ENCODE results near the gene ADAM19.

Gene ADAM19

DNA sequence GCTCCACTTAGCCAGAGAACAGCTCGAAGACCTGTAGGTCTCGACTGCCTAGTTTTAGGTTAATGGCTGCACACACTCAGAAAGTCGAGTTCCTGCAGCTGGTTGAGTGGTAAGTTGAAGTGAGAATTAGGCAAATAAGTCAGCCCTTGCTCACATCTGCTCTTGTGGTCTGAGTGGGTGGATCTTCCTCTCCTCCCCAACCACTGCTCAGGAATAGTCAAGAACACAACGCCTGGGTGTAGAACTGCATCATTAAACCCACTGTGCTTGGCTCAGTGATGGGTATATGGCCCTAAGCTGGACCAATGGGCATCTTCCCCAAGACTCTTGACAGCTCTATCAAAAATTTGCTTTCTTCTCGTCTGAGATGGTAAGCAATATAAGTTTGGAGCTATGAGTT, 20.9 kb upstream of the ADAM19 start:
- no peak for DNase-seq

GRCh38 chr5:157594675-157595459, 19.3 kb upstream of the ADAM19 start:
- DNase-seq, result no peak

- DNase-seq, result no peak
Measured at GRCh38 chr5:157594257-157594656, 18.7 kb upstream of the ADAM19 start.

DNA sequence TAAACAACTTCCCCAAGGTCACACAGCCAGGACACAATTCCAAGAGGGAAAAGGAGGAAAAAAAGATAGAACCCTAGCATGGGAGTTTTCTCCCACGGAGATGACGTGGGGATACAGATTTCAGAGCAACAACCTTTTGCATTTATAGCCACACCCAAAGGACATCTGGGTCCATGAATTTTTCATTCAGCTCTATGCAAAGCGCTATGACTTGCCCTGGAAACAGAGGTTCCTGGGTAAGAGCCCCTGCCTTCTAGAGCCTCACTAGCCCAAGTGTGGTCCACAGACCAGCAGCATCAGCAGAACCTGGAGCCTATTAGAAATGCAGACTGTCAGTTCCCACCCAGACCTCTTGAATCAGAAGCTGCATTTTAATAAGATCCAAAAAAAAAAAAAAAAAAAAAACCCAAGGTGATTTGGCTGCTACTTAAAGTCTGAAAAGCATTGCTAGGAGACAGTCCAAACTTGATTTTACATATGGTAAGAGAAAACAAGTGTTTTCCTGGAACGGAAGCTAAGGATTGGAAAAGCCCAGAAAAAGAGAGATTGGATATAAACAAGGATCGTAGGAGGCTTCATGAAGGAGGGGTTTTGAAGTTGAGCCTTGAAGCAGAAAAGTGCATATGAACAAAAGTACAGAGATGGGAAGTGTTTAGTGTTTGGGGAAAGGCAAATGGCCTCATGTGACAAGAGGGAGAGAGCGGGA, 17.6 kb upstream of the ADAM19 start:
- no peak for DNase-seq

GRCh38 chr5:157592594-157592993, 17.0 kb upstream of the ADAM19 start:
- no peak for DNase-seq

- no peak for DNase-seq
Measured at GRCh38 chr5:157590478-157590877, 14.9 kb upstream of the ADAM19 start.

GRCh38 chr5:157584628-157585027, 9.1 kb upstream of the ADAM19 start:
- DNase-seq, result no peak

- no peak for DNase-seq
Measured at GRCh38 chr5:157582731-157583620, 7.4 kb upstream of the ADAM19 start.

- DNase-seq, result no peak
Measured at GRCh38 chr5:157581901-157582300, 6.3 kb upstream of the ADAM19 start.

- DNase-seq, result no peak
Measured at GRCh38 chr5:157578079-157578780, 2.7 kb upstream of the ADAM19 start.

DNA sequence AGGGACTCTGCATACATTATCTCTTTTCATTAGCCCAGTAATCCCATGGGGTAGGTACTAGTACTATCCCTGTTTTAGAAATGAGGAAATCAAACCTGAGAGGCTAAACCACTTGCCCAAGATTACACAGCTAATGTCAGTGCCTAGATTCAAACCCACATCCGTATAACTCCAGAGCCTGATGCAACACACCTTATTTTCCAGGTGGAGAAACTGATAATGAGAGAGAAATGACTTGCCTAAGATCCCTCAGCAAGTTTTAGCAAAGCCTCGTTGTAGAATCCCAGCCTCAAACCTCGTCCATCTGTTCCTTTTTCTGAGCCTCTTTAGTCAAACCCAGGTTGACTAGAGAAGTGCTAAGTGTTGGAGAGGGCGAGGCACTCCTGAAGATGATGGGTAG, 1.1 kb upstream of the ADAM19 start:
- no peak for DNase-seq

DNA sequence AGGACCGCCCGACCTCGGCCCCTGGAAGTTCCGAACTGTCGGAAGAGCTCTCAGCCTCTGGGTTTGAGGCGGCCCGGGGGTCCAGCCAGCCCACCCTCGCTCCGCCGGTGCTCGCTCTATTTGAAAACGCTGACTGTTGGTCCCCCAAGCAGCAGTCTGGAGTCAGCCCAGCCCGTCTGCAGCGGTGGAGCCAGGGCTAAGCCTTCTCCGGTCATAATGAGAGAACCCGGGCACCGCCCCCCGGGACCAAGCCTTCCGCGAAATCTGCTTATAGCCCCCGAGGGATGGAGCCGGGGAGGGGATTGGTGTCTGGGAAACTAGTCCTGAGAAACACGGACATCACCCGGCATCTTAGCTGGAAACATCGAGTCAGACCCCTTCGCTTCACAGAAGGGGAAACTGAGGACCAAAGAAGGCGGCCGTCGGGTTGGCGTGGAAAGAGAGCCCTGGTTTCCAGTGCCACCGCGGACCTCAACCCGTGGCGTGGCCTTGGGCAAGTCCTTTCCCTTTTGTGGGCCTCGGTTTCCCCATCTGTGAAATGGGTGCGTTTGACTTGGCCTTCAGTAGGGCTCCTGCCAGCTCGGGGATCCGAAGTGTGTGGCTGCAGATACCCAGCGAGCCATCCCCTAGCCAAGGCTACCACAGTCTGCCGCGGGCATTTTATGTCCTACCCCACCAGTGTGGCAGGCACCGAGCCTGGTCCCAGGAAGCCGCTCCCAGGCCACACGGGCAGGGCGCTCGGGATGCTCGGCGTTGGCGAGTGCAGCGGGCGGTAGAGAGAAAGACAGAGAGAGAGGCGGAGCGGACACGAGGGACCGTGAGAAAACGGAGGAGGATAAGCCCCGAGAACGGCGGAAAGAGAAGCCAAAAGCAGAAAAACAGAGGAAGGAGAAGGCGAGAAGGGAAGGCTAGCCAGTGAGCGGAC, 857 bp downstream of the ADAM19 start:
- DNase-seq, result no peak

DNA sequence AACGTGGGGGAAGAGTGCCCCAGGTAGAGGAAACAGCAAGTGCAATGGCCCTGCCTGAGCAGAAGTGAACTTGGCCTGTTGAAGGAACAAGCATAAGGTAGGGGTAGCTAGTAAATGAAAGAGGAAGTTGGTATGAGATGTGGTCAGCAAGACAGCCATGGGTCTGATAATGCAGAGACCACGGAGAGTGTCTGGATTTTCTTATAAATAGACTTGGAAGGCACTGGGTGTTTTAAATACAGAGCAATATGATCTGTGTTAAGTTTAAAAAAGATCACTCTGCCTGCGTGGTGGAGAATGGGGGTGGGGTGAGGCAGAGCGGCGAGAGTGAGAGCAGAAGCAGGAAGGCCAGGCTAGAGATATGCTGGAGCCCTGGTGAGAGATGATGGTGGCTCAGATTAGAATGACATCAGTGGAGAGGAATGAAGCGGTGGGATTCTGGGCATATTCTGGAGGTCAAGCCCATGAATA, 4.2 kb downstream of the ADAM19 start:
- DNase-seq, result no peak

GRCh38 chr5:157570531-157571200, 4.9 kb downstream of the ADAM19 start:
- DNase-seq, result no peak

GRCh38 chr5:157568720-157569119, 6.9 kb downstream of the ADAM19 start:
- DNase-seq, result no peak

GRCh38 chr5:157568222-157568621, 7.4 kb downstream of the ADAM19 start:
- DNase-seq, result no peak

- DNase-seq, result no peak
Measured at GRCh38 chr5:157566902-157567489, 8.6 kb downstream of the ADAM19 start.

DNA sequence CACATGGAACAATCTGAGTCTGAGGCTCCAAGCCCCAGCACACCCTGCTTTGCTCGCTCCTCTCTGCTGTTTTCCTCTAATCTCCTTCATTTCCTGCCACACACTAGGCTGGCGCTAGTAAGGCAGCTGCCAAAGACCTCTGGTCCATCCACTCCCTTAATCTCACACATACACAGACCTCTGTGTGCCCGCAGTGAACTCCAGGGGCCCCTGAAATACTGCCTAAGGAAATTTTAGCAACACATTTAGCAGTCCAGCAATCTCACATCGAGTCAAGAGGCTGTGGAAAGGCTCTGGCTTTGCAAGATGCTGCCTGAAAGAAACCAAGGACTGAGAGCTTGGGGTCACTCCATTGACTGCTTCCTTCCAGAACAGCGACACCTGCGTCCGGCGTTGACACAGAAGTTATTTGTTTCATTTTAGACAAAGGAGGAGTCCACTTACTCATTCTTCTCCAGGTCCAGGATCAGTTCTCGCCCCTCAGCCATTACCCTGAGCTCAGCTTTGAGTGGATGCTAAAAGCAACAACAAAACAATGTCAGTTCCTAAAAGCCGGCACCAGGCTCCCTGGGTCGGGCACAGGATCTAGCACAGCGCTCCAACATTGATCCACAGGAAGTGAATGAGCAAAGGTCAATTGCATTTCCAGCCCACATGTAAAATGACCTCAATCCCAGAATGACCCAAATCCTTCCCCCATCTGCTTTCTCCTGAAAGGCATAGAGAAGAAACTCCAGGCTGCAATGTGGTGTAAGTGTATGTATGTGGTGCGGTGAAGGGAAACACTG, 11.5 kb downstream of the ADAM19 start:
- no peak for DNase-seq

GRCh38 chr5:157563373-157563928, 12.1 kb downstream of the ADAM19 start:
- DNase-seq, result no peak

All from NCI-H2029 (cell line).